GM19324 (cell line): Measurements from ENCODE around the gene QPCTL.
A peak's percentile ranks its signal among the peaks of the same experiment; 100 is the strongest.
"Not testable (repeated sequence)": the region's sequence is repeated elsewhere in the genome, so short reads cannot be mapped to it uniquely, and the experiment has no call there.

Source experiments
- ATAC-seq: cut with Tn5 transposase; IDR thresholded peaks from one replicate; pipeline ENCODE4 v1.9.1; 2021; ENCODE audit warnings: mild to moderate bottlenecking, moderate library complexity; ENCODE audit not compliant: unreplicated experiment, low FRiP score

Gene QPCTL

GRCh38 chr19:45716359-45717130 lies 24.1 kb downstream of the QPCTL start:
- no peak for ATAC-seq

- ATAC-seq, result peak; percentile 94
Measured at GRCh38 chr19:45717131-45717982, 24.9 kb downstream of the QPCTL start.

- no peak for ATAC-seq
Measured at GRCh38 chr19:45717983-45718650, 25.7 kb downstream of the QPCTL start.

- ATAC-seq, result not testable (repeated sequence)
Measured at GRCh38 chr19:45720065-45720464, 27.6 kb downstream of the QPCTL start.

- not testable (repeated sequence) for ATAC-seq
Measured at GRCh38 chr19:45728683-45729082, 36.2 kb downstream of the QPCTL start.

DNA sequence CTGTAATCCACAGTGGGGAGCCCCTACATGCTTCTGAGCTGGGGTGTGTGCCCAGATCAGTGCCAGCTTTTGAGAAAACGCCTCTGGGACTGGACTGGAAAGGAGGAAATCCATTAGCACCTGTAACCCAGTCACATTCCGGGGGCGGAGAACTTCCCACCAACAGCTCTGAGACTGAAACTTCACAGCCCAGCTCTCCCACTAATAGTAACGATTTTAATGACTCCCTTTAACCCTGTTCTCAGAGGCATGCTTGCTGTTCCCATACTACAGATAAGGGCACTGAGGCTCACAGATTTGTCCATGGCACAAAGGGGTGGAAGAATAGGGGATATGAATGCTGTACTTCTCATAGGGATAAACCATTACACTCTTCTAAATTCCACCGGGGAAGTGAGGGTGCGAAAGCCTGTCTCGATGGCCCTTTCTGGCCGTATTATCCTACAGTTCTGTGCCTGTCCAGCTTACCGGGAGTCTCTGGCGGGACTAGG lies 37.4 kb downstream of the QPCTL start:
- ATAC-seq, result no peak

DNA sequence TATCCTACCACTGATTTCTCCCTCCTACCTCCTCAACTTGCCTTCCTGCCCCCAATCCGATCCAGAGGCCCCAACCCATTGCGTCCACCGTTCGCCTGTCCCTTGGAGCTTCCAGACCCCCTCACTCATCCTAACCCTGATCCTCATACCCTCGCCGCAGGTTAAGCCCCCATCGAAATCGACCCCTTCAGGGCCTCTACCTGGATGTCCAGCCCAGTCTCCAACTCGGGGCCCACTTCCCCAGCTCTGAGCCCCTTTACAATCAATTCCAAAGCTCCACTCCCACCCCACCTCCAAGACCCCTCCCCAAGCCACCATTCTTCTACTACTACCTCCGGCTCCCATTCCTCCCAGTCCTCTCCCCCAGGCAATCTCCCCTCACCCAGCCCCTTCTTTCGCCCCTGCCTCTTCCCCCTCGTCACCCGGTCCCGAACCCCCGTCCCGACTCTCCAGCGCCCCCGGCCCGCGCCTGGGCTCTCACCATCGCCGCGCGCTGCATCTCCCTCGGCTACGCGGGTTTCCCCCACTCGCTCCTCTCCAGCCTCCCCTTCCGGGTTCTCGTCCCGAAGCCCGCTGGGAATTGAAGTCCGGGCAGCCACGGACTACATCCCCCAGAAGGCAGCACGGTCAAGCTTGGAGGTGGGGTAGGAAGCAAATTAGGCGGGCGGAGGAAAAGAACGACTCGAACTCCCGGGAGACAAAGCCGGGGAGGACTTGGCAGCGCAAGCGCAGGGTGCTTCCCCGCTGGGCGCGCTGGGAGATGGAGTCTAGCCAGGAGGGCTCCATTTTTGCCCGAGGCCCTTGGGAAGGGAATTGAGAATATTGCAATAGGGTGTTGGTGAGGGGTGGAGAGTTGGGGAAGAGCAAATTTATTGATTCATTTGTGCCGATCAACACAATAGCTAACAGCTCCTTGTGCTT lies 38.2 kb downstream of the QPCTL start, which contains the start of gene FBXO46:
TSS of gene FBXO46 (minus strand) at position 529 of the 921 bp plus-strand sequence. CDS start 17,401 bp downstream, outside the sequence.
- peak; percentile 94 for ATAC-seq

- no peak for ATAC-seq
Measured at GRCh38 chr19:45733160-45733810, 40.8 kb downstream of the QPCTL start, which contains the start of gene MEIOSIN. MEIOSIN (plus strand) TSS chr19:45733439; CDS start chr19:45735377, 1,938 bp downstream.

- ATAC-seq, result no peak
Measured at GRCh38 chr19:45739498-45740439, 47.3 kb downstream of the QPCTL start.

DNA sequence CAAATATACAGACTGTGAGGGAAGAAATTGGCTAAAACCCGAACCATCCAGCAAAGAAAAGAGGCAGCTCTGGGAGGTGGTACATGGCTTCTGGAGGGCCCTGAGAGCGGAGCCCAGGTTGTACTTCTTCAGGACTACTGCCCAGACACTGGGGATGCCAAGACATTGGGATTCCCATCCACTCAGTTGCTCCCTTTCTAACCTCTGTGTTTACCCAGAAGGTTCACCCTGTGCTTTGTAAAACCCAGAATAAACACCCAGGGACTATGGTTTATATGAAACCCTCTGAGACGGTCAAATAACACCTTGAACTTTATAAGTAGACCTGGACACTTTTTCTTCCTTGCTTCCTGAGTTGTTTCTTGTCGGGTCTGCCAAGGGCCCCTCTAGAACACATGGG lies 50.5 kb downstream of the QPCTL start:
- no peak for ATAC-seq

- ATAC-seq, result no peak
Measured at GRCh38 chr19:45745606-45746005, 53.1 kb downstream of the QPCTL start.

DNA sequence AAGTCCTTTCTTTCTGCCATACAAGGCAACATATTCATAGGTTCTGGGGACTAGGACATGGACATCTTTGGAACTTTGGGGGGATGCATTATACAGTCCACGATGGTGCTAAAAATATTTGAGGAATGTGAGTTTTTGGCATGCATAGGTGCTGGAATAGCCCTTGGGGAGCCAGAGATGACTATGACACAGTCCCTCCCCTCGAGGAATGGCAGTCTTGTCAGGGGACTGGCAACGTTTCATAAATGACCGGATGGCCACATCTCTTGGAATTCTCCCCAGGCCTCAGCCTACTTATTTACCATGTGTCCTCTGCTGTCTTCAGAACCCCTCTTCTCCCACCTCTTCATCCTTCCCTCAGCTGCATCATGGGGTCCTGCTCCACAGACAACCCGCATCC lies 54.4 kb downstream of the QPCTL start:
- ATAC-seq, result no peak

DNA sequence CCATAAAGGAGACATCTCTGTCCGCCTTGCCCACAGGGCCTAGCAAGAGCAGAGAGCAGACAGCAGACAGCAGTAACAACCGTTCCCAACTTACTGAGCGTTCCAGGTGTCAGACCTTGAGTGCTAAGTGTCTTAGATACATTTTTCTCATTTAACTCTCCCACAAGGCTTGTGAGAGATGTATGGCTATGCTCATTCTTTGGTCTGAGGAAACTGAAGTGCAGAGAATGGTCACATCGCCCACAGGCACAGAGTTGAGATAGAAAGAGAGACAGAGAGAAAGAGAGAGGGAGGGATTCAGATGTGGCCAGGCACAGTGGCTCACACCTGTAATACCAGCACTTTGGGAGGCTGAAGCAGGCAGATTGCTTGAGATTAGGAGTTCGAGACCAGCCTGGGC lies 55.0 kb downstream of the QPCTL start:
- ATAC-seq, result no peak

GRCh38 chr19:45751483-45751882 lies 59.0 kb downstream of the QPCTL start:
- not testable (repeated sequence) for ATAC-seq

GRCh38 chr19:45752639-45753038 lies 60.2 kb downstream of the QPCTL start:
- ATAC-seq, result no peak

GRCh38 chr19:45753548-45753947 lies 61.1 kb downstream of the QPCTL start:
- ATAC-seq, result no peak
